ENCODE data around the gene MDM1. TPM values are rescaled to one million over a fixed set of nuclear protein-coding genes. Genes with fewer than 3 reads are reported as not detected.

MDM1 gene
- polyA plus RNA-seq, 1 experiment: 8.5 TPM

GRCh38 chr12:68305278-68305677 lies 26.9 kb downstream of the MDM1 start:
- H3K4me3 ChIP-seq (ENCODE audit: low read depth, low read length): no peak overlapping the region
- no peak for TF ChIP-seq CTCF (IDR thresholded peaks at IDR 0.05; ENCODE audit: insufficient read depth, low read depth, low read length)
- CTCF ChIA-PET: no interaction called here
- no peak for DNase-seq (ENCODE audit: low read depth)
- POLR2A ChIA-PET: no interaction called here
- H3K27me3 ChIP-seq (ENCODE audit: control insufficient read depth, insufficient read depth, low read length): no peaks in the 10 kb centered on the region
- H3K36me3 ChIP-seq (ENCODE audit: control insufficient read depth, insufficient read depth, low read length): no peaks in the 10 kb centered on the region

DNA sequence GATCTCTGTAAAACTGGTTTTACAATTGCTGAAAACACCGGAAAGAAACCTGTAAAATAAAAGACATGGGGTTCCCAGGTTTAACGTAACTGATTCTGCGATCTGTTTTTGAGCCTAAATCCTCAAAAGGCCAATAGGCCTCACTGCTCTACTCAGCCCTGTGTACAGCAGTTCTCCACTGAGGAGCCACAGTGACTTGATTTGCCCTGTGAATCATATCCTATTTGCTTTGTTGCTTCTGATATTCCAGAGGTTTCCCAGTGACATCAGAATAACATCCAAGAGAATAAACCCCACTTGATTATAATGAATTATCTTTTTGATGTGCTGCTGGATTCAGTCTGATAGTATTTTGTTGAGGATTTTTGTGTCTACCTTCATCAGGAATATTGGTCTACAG lies 27.5 kb downstream of the MDM1 start:
- no peak for DNase-seq (ENCODE audit: low read depth)
- POLR2A ChIA-PET: interaction anchor here (0.7 kb wide), 1 partner anchor 22 kb away, joined by 3 read pairs; no protein-coding TSS in a partner anchor
- CTCF ChIA-PET: no interaction called here
- Histone ChIP-seq H3K27me3 (ENCODE audit: control insufficient read depth, insufficient read depth, low read length) (no peaks in the 10 kb centered on the region), H3K4me3 (ENCODE audit: low read depth, low read length) (no peak overlapping the region), H3K36me3 (ENCODE audit: control insufficient read depth, insufficient read depth, low read length) (no peaks in the 10 kb centered on the region)
- no peak for TF ChIP-seq CTCF (IDR thresholded peaks at IDR 0.05; ENCODE audit: insufficient read depth, low read depth, low read length)

GRCh38 chr12:68303850-68304249 lies 28.3 kb downstream of the MDM1 start:
- ChIA-PET POLR2A (interaction anchor here (0.7 kb wide), 1 partner anchor 21 kb away, joined by 3 read pairs; no protein-coding TSS in a partner anchor), CTCF (no interaction called here)
- no peak for TF ChIP-seq CTCF (IDR thresholded peaks at IDR 0.05; ENCODE audit: insufficient read depth, low read depth, low read length)
- H3K27me3 ChIP-seq (ENCODE audit: control insufficient read depth, insufficient read depth, low read length): no peaks in the 10 kb centered on the region
- no peak overlapping the region for H3K4me3 ChIP-seq (ENCODE audit: low read depth, low read length)
- DNase-seq (ENCODE audit: low read depth): no peak
- no peaks in the 10 kb centered on the region for H3K36me3 ChIP-seq (ENCODE audit: control insufficient read depth, insufficient read depth, low read length)

DNA sequence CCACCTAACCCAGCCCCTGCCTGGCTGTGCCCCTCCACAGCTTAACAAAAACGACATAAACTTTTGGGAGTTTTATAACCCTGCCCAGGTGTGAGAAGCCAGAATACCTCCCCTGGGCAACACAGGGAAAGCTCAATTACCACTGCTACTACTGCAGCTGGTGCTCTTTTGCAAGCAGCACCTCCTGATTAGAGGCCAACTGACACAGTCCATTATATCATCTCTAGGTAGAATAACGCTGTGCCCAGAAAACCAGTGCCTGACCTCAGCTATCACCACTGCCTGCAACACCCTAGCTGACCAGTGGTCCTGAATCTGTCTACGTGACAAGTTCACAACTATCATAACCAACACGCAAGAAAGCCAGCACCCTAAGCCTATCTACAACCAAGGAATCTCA lies 34.2 kb downstream of the MDM1 start:
- no peaks in the 10 kb centered on the region for H3K36me3 ChIP-seq (ENCODE audit: control insufficient read depth, insufficient read depth, low read length)
- DNase-seq (ENCODE audit: low read depth): no peak
- POLR2A ChIA-PET: no interaction called here
- no peak for TF ChIP-seq CTCF (IDR thresholded peaks at IDR 0.05; ENCODE audit: insufficient read depth, low read depth, low read length)
- CTCF ChIA-PET: no interaction called here
- H3K4me3 ChIP-seq (ENCODE audit: low read depth, low read length): no peak overlapping the region
- H3K27me3 ChIP-seq (ENCODE audit: control insufficient read depth, insufficient read depth, low read length): no peaks in the 10 kb centered on the region

- no peak for TF ChIP-seq CTCF (IDR thresholded peaks at IDR 0.05; ENCODE audit: insufficient read depth, low read depth, low read length)
- H3K4me3 ChIP-seq (ENCODE audit: low read depth, low read length): no peak overlapping the region
- ChIA-PET POLR2A (no interaction called here), CTCF (interaction anchor here (1.0 kb wide), 1 partner anchor 71 kb away, joined by 3 read pairs; no protein-coding TSS in a partner anchor)
- H3K27me3 ChIP-seq (ENCODE audit: control insufficient read depth, insufficient read depth, low read length): no peaks in the 10 kb centered on the region
- H3K36me3 ChIP-seq (ENCODE audit: control insufficient read depth, insufficient read depth, low read length): no peaks in the 10 kb centered on the region
- DNase-seq (ENCODE audit: low read depth): no peak
These were observed 37.9 kb downstream of the MDM1 start for GRCh38 chr12:68294251-68294650.
